GM12878 (cell line): ENCODE data around the gene EIF4E2. TPM values are rescaled to one million over a fixed set of nuclear protein-coding genes. Genes with fewer than 3 reads are reported as not detected.

ENCODE experiments used
- ATAC-seq: fragments of 200-7000 bp; cut with Tn5 transposase; 3 replicates; pipeline ENCODE4 v1.9.1; 2020; ENCODE audit warnings: mild to moderate bottlenecking, moderate library complexity
- BruUV-seq: library from RNA; stranded (reverse); fragments of 400-500 nt; replicated peaks from 2 replicates; lab custom pipeline; 2021; lab: Mats Ljungman, UMichigan
- CTCF ChIA-PET: fragments of 300-600 bp; sonication (Branson Sonifier 250); formaldehyde crosslinking; extraction: SDS; loops from one replicate; lab custom pipeline; 2021; ENCODE audit warnings: inconsistent platforms; lab: Yijun Ruan, JAX
- POLR2A ChIA-PET: fragments of 350-600 bp; formaldehyde crosslinking; extraction: SDS; loops from one replicate; lab custom pipeline; 2021; ENCODE audit warnings: inconsistent platforms; lab: Charles Lee
- RAD21 ChIA-PET: fragments of 300-600 bp; sonication (Branson Sonifier 250); formaldehyde crosslinking; loops from one replicate; lab custom pipeline; 2023; ENCODE audit warnings: antibody characterized with exemption; ENCODE audit not compliant: unreplicated experiment; lab: Charles Lee
- SMC1A ChIA-PET: fragments of 300-600 bp; sonication (Branson Sonifier 250); formaldehyde crosslinking; loops from one replicate; lab custom pipeline; 2023; ENCODE audit not compliant: unreplicated experiment, uncharacterized antibody; lab: Charles Lee
- DNase-seq: peaks from one replicate; pipeline ENCODE4 v3.0.0-alpha.2; 2011; ENCODE audit warnings: low read depth, low spot score
- FAIRE-seq: peaks from 3 replicates; lab custom pipeline; 2011; peaks lifted over from hg19 to GRCh38; lab: Jason Lieb, UNC
- H2AFZ ChIP-seq: 2 replicates; pipeline ENCODE4 v1.6.0; 2011; ENCODE audit warnings: low read depth, low read length, control low read depth; ENCODE audit not compliant: control insufficient read depth
- H3K27ac ChIP-seq: 2 replicates; pipeline ENCODE4 v1.5.1; 2011; ENCODE audit warnings: control low read depth; ENCODE audit not compliant: control insufficient read depth, insufficient read depth
- H3K27me3 ChIP-seq, 2 experiments: replicated peaks in 1 of 2; 2 replicates each; pipeline versions ENCODE4 v1.6.0 to v1.6.1; 2011; ENCODE audit warnings: low read length in 1 of 2; ENCODE audit not compliant: control insufficient read depth in 2 of 2, insufficient read depth in 2 of 2
- H3K36me3 ChIP-seq, 2 experiments: 2 replicates each; pipeline ENCODE4 v1.5.1; 2011; ENCODE audit warnings: low read length in 1 of 2; ENCODE audit not compliant: control insufficient read depth in 2 of 2, insufficient read depth in 2 of 2
- H3K4me1 ChIP-seq: 2 replicates; pipeline ENCODE4 v1.6.1; 2011; ENCODE audit warnings: mild to moderate bottlenecking, low read length, moderate library complexity, mixed read lengths; ENCODE audit not compliant: control insufficient read depth, insufficient read depth
- H3K4me2 ChIP-seq: 2 replicates; pipeline ENCODE4 v1.6.0; 2011; ENCODE audit warnings: control low read depth; ENCODE audit not compliant: control insufficient read depth, insufficient read depth
- H3K4me3 ChIP-seq: fragments of 200-600 bp; sonication (generic); 2 replicates; pipeline ENCODE4 v1.5.1; 2016
- H3K79me2 ChIP-seq: 2 replicates; pipeline ENCODE4 v1.6.0; 2011; ENCODE audit warnings: low read length; ENCODE audit not compliant: control insufficient read depth, insufficient read depth
- H3K9ac ChIP-seq: 2 replicates; pipeline ENCODE4 v1.8.0; 2011; ENCODE audit warnings: low read length, control low read depth, mixed read lengths; ENCODE audit not compliant: control insufficient read depth, insufficient read depth
- H3K9me3 ChIP-seq: replicated peaks from 3 replicates; pipeline ENCODE4 v1.5.1; 2011; ENCODE audit warnings: mild to moderate bottlenecking, low read length; ENCODE audit not compliant: control insufficient read depth, insufficient read depth
- H4K20me1 ChIP-seq: 2 replicates; pipeline ENCODE4 v1.6.0; 2011; ENCODE audit not compliant: control insufficient read depth, insufficient read depth
- CREB1 ChIP-seq: IDR thresholded peaks from 2 replicates; pipeline ENCODE4 v1.6.1; 2012; ENCODE audit warnings: low read depth, mild to moderate bottlenecking, inconsistent platforms
- CTCF ChIP-seq, 3 experiments: IDR thresholded peaks in 2 of 3; conservative IDR thresholded peaks in 1 of 3; 2 replicates each; pipeline ENCODE4 v1.5.1; 2011; ENCODE audit warnings: low read depth in 3 of 3, low read length in 3 of 3, mild to moderate bottlenecking in 3 of 3, control low read depth in 2 of 3, moderate library complexity in 2 of 3, inconsistent platforms in 1 of 3, mixed read lengths in 1 of 3; ENCODE audit not compliant: control insufficient read depth in 2 of 3, insufficient read depth in 1 of 3; ENCODE audit errors: extremely low read depth in 1 of 3
- CUX1 ChIP-seq: IDR thresholded peaks from 2 replicates; pipeline ENCODE4 v1.6.1; 2012; ENCODE audit warnings: improper control_type of control experiment, low read depth, low read length; ENCODE audit not compliant: insufficient replicate concordance
- ELK1 ChIP-seq: IDR thresholded peaks from 2 replicates; pipeline ENCODE4 v1.6.1; 2012; ENCODE audit warnings: low read depth, low read length, improper control_type of control experiment
- GABPA ChIP-seq: IDR thresholded peaks from 2 replicates; pipeline ENCODE4 v1.6.1; 2014; ENCODE audit warnings: antibody characterized with exemption, low read depth, mild to moderate bottlenecking, inconsistent platforms
- HDAC6 ChIP-seq: fragments of 200-600 bp; sonication (generic); IDR thresholded peaks from one replicate; pipeline ENCODE4 v1.8.0; 2017; ENCODE audit warnings: antibody characterized with exemption; ENCODE audit not compliant: unreplicated experiment
- JUNB ChIP-seq: IDR thresholded peaks from 2 replicates; pipeline ENCODE4 v1.6.1; 2016; ENCODE audit warnings: antibody characterized with exemption, mild to moderate bottlenecking
- MEF2A ChIP-seq: IDR thresholded peaks from 2 replicates; pipeline ENCODE4 v1.6.1; 2011; ENCODE audit warnings: low read depth, mild to moderate bottlenecking, low read length, moderate library complexity; ENCODE audit not compliant: insufficient read depth
- MTA2 ChIP-seq: fragments of 450-650 bp; IDR thresholded peaks from 2 replicates; pipeline ENCODE4 v1.6.1; 2016; ENCODE audit warnings: low read depth, mild to moderate bottlenecking, moderate library complexity
- STAT3 ChIP-seq: IDR thresholded peaks from 2 replicates; pipeline ENCODE4 v1.6.1; 2011; ENCODE audit warnings: low read depth, low read length, improper control_type of control experiment
- TAF1 ChIP-seq: IDR thresholded peaks from 2 replicates; pipeline ENCODE4 v1.6.1; 2011; ENCODE audit warnings: mild to moderate bottlenecking, low read depth, low read length, borderline replicate concordance
- YBX1 ChIP-seq: fragments of 450-650 bp; IDR thresholded peaks from 2 replicates; pipeline ENCODE4 v1.6.1; 2016; ENCODE audit warnings: antibody characterized with exemption
- ZBED1 ChIP-seq: IDR thresholded peaks from 2 replicates; pipeline ENCODE4 v1.6.1; 2016; ENCODE audit warnings: borderline replicate concordance
- ZNF24 ChIP-seq: fragments of 450-650 bp; IDR thresholded peaks from 2 replicates; pipeline ENCODE4 v1.6.1; 2017; ENCODE audit warnings: antibody characterized with exemption, mild to moderate bottlenecking
- WGBS: methylation state at CpG from one replicate; pipeline ENCODE4 v1.1.6; 2016; ENCODE audit warnings: low lambda C conversion rate; ENCODE audit not compliant: insufficient replicate concordance, insufficient coverage; ENCODE audit errors: missing lambda C conversion rate; 5-methylcytosine and 5-hydroxymethylcytosine counted together
- in situ Hi-C: fragments of 300-500 bp; cut with MboI; formaldehyde crosslinking; loops from 9 replicates; pipeline ENCODE4 v1.14.3; 2018; ENCODE audit warnings: mixed read lengths
- intact Hi-C: fragments of 100-400 bp; cut with micrococcal nuclease; formaldehyde crosslinking; loops from one replicate; pipeline ENCODE4 v1.14.2; 2022; ENCODE audit not compliant: unreplicated experiment
- polyA plus RNA-seq, 11 experiments: library from polyadenylated mRNA; depleted of rRNA in 4 of 11; unstranded in 6 of 11; stranded (reverse) in 5 of 11; fragments of >200 nt; fragmentation: Nextera tagmentation in 4 of 11; fragmentation: Illumina TruSeq in 1 of 11; extraction: Ambion mirVana in 4 of 11; extraction: Trizol in 1 of 11; gene quantifications; 1 replicate in 1 of 11; 2 replicates in 10 of 11; pipeline versions ENCODE4 v1.2.1 to v1.2.3, GENCODE V29; 2011 to 2016; ENCODE audit warnings: inconsistent platforms in 2 of 11, missing spikeins in 2 of 11, low read depth in 1 of 11
- total RNA-seq, 4 experiments: library from RNA; depleted of rRNA in 3 of 4; stranded (reverse); fragments of >200 nt in 3 of 4; fragmentation: Illumina TruSeq in 1 of 4; extraction: Trizol in 1 of 4; gene quantifications; 2 replicates each; pipeline versions ENCODE4 v1.2.1 to v1.2.3, GENCODE V29; 2013 to 2021

Gene EIF4E2
- total and polyA plus RNA-seq, 10 of the 15 experiments (the other 5 are each of a cell fraction or from before 2014, with no cell fraction given) = 56.1 to 158 (median 110) TPM

- TF ChIP-seq CTCF (IDR thresholded peaks at IDR 0.05 in 2 of 3, conservative IDR thresholded peaks at IDR 0.05 in 1 of 3; ENCODE audit: control insufficient read depth in 2 of 3, extremely low read depth in 1 of 3, insufficient read depth in 1 of 3, low read depth in 3 of 3, low read length in 3 of 3) (no peak), JUNB (no peak)
Measured at GRCh38 chr2:232518844-232519243, 31.6 kb upstream of the EIF4E2 start (continued).

- H3K79me2 ChIP-seq = no peaks in the 10 kb centered on the region
- RAD21 ChIA-PET = interaction anchor here (0.8 kb wide), 1 partner anchor 182 kb away, joined by 3 read pairs; no protein-coding TSS in a partner anchor
- H3K9ac ChIP-seq = no peak within 1 kb of the TSS
- BruUV-seq = no TSS peak
- DNase-seq (no peak), ATAC-seq (no peak), FAIRE-seq (no peak)
- no peaks in the 10 kb centered on the region for H3K4me1 ChIP-seq
- H3K4me2 ChIP-seq = no peak within 1 kb of the TSS
- no peak within 1 kb of the TSS for H3K4me3 ChIP-seq
- intact Hi-C loops = loop anchor here (5.0 kb wide), 1 partner anchor 68 kb away; no protein-coding TSS in a partner anchor
- CTCF ChIA-PET = interaction anchor here (1.2 to 1.6 kb wide), 3 partner anchors 12 to 613 kb away, joined by 3 to 5 read pairs (median 4); no protein-coding TSS in a partner anchor
- POLR2A ChIA-PET = no interaction called here
- H3K9me3 ChIP-seq = no peaks in the 10 kb centered on the region
- H4K20me1 ChIP-seq = no peaks in the 10 kb centered on the region
- in situ Hi-C loops = no loop called here
- SMC1A ChIA-PET = no interaction called here
- WGBS = 43% methylated on average over 15 of the region's 19 CpGs
- H3K36me3 ChIP-seq = no peaks in the 10 kb centered on the region
- H3K27me3 ChIP-seq = peaks cover 3 to 6% of the 10 kb centered on the region in 2 experiments; a peak in 3 of 4 replicates
- no peak within 1 kb of the TSS for H3K27ac ChIP-seq
- no peak within 1 kb of the TSS for H2AFZ ChIP-seq
- TF ChIP-seq ZNF24 (no peak), CREB1 (no peak), YBX1 (no peak), ELK1 (no peak), MTA2 (no peak), GABPA (no peak), HDAC6 (no peak), TAF1 (no peak), ZBED1 (no peak), STAT3 (no peak), CUX1 (no peak), MEF2A (no peak)
Measured at GRCh38 chr2:232519581-232520438, 30.7 kb upstream of the EIF4E2 start, which contains the start of gene PRSS56. PRSS56 (plus strand) TSS chr2:232520388; CDS start chr2:232520599, 211 bp downstream.
